ENCODE measurements around the gene MACROD2. TPM values are rescaled to one million over a fixed set of nuclear protein-coding genes. Genes with fewer than 3 reads are reported as not detected.
"Not testable (repeated sequence)": the region's sequence is repeated elsewhere in the genome, so short reads cannot be mapped to it uniquely, and the experiment has no call there.

The MACROD2 gene
- total RNA-seq, 6 experiments from 2014 or later, result 0.05 to 0.57 (median 0.11) TPM; not detected in 1

GRCh38 chr20:14921513-14921912, 926.2 kb downstream of the MACROD2 start:
- Mint-ChIP-seq H3K36me3 (ENCODE audit: low read depth) (no peaks in the 10 kb centered on the region), H3K9me3 (peaks cover 51% of the 10 kb centered on the region), H3K27me3 (ENCODE audit: insufficient read depth) (no peaks in the 10 kb centered on the region; the same call in 1 of the 2 replicates), H3K4me3 (no peak overlapping the region), H3K4me1 (ENCODE audit: low read depth) (no peaks in the 10 kb centered on the region), H3K27ac (no peak overlapping the region)
- TF ChIP-seq CTCF (IDR thresholded peaks at IDR 0.05), result no peak
- no peak for DNase-seq

DNA sequence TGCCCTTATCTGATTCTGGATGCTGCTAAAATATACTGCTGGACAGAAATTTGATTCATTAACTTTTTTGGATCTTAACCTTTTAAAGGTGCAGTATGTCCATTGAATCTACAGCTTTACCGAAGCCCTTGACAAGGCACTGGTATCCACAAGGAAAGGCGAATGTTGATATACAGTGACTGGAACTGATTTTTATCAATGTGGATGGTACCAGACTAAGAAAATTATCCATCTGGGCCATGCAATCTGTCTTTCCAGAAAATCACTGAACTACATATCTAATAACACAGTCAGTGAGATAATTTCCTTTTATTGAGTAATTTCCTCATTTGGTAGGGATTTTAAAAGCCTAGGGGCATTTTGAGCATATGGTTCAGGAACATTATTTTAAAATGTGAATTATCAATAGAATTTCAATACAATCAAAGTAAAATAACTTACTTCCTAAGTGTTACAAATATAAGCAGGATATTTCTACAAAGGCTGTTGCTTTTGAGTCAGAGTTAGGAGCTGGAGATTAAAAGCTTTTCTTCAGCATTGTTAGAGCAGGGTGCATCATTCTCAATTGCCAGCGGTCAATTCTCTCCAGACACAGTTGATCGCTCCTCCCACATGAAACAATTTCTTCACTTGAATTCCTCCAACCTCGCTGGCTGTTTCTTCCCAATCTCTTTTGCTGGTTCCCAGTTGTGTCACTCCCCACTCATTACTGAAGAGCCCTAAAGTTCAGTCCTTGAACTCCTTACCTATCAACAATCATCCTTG, 927.4 kb downstream of the MACROD2 start:
- Mint-ChIP-seq H3K27ac (no peak overlapping the region), H3K4me1 (ENCODE audit: low read depth) (no peaks in the 10 kb centered on the region), H3K27me3 (ENCODE audit: insufficient read depth) (no peaks in the 10 kb centered on the region), H3K36me3 (ENCODE audit: low read depth) (no peaks in the 10 kb centered on the region), H3K9me3 (peaks cover 47% of the 10 kb centered on the region), H3K4me3 (no peak overlapping the region)
- TF ChIP-seq CTCF (IDR thresholded peaks at IDR 0.05), result no peak
- no peak for DNase-seq

DNA sequence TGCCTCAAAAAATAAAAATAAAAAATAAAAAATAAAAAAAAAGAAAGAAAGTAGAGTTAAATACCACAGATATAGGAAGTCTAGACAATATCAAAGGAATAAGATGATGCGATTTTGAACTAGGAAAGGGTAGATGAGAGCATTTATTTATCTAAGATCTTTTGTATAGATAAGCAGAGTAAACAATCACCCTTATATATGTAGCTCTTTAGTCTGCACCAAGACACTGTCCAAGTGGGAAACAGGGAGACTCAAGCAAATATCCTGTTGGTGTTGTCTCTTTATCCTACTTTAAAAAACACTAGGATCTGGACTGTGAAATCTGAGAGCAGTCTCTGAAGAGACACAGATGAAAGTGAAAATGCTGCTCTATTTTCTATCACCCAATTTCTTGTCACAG, 929.1 kb downstream of the MACROD2 start:
- no peaks in the 10 kb centered on the region for H3K27me3 Mint-ChIP-seq (ENCODE audit: insufficient read depth)
- DNase-seq, result no peak
- no peaks in the 10 kb centered on the region for H3K36me3 Mint-ChIP-seq (ENCODE audit: low read depth)
- H3K27ac Mint-ChIP-seq, result no peak overlapping the region
- TF ChIP-seq CTCF (IDR thresholded peaks at IDR 0.05), result no peak
- H3K4me1 Mint-ChIP-seq (ENCODE audit: low read depth), result no peaks in the 10 kb centered on the region
- no peak overlapping the region for H3K4me3 Mint-ChIP-seq
- H3K9me3 Mint-ChIP-seq, result peaks cover 46% of the 10 kb centered on the region

DNA sequence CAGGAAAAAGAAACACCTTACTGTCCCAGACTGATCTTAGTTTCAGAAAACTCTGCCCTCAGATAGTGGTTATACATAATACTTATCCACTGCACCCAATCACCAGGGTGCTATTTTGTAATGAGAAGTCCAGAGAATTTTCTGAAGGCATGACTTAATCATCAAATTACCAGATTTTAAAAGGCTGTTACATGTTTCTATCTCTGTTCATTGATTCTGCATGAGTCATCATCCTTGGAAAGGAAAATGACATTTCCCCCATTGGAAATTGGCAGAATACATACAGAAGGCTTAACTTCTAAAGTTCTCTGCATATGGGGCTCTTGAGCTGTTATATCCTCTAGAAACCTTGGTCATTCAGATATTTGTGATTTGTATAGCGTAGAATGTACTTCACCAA, 930.0 kb downstream of the MACROD2 start:
- Mint-ChIP-seq H3K27ac (no peak overlapping the region), H3K4me3 (no peak overlapping the region), H3K27me3 (ENCODE audit: insufficient read depth) (no peaks in the 10 kb centered on the region), H3K36me3 (ENCODE audit: low read depth) (no peaks in the 10 kb centered on the region), H3K4me1 (ENCODE audit: low read depth) (no peaks in the 10 kb centered on the region), H3K9me3 (peaks cover 48% of the 10 kb centered on the region)
- no peak for DNase-seq
- TF ChIP-seq CTCF (IDR thresholded peaks at IDR 0.05), result no peak

- not testable (repeated sequence) for H3K27ac Mint-ChIP-seq; H3K27me3 Mint-ChIP-seq (ENCODE audit: insufficient read depth); H3K4me3 Mint-ChIP-seq; H3K4me1 Mint-ChIP-seq (ENCODE audit: low read depth); H3K36me3 Mint-ChIP-seq (ENCODE audit: low read depth); DNase-seq
- H3K9me3 Mint-ChIP-seq, result peaks cover 56% of the 10 kb centered on the region
These were observed 931.1 kb downstream of the MACROD2 start for GRCh38 chr20:14926436-14926835.

- H3K9me3 Mint-ChIP-seq, result peaks cover 50% of the 10 kb centered on the region
- TF ChIP-seq CTCF (IDR thresholded peaks at IDR 0.05), result no peak
- H3K4me3 Mint-ChIP-seq, result no peak overlapping the region
- no peaks in the 10 kb centered on the region for H3K36me3 Mint-ChIP-seq (ENCODE audit: low read depth)
- no peaks in the 10 kb centered on the region for H3K4me1 Mint-ChIP-seq (ENCODE audit: low read depth)
- no peak for DNase-seq
- H3K27me3 Mint-ChIP-seq (ENCODE audit: insufficient read depth), result no peaks in the 10 kb centered on the region
- no peak overlapping the region for H3K27ac Mint-ChIP-seq
These were observed 932.8 kb downstream of the MACROD2 start for GRCh38 chr20:14928083-14928482.
